Upper lobe of right lung (tissue), 1 donor: ENCODE measurements around the gene NKD1. TPM values are rescaled to one million over a fixed set of nuclear protein-coding genes. Genes with fewer than 3 reads are reported as not detected.

Experiments used
- ATAC-seq: fragments of 200-7000 bp; cut with Tn5 transposase; one replicate; pipeline ENCODE4 v1.9.1; 2020; ENCODE audit warnings: mild to moderate bottlenecking, moderate library complexity
- DNase-seq: peaks from one replicate; pipeline ENCODE4 v3.0.0-alpha.2; 2020
- H3K27ac ChIP-seq: fragments of 200-600 bp; one replicate; pipeline ENCODE4 v1.8.0; 2022
- H3K27me3 ChIP-seq: fragments of 200-600 bp; one replicate; pipeline ENCODE4 v1.8.0; 2022; ENCODE audit warnings: mild to moderate bottlenecking
- H3K36me3 ChIP-seq: fragments of 200-600 bp; one replicate; pipeline ENCODE4 v1.8.0; 2022
- H3K4me1 ChIP-seq: fragments of 200-600 bp; one replicate; pipeline ENCODE4 v1.8.0; 2022
- H3K4me3 ChIP-seq: fragments of 200-600 bp; one replicate; pipeline ENCODE4 v1.8.0; 2022; ENCODE audit warnings: mild to moderate bottlenecking
- H3K9me3 ChIP-seq: fragments of 200-600 bp; one replicate; pipeline ENCODE4 v1.8.0; 2022
- intact Hi-C: fragments of 100-400 bp; cut with DNase I; formaldehyde crosslinking; loops from one replicate; pipeline ENCODE4 v1.11.0; 2022
- total RNA-seq: library from RNA; stranded (reverse); fragmentation: NEBNext Ultra II Directional; extraction: Animal tissue kit (Norgen Biotek cat#: 25700); gene quantifications from one replicate; pipeline ENCODE4 v1.2.1, GENCODE V29; 2021
- TF ChIP-seq, protein P1 (sequence below): fragments of 200-600 bp; IDR thresholded peaks from one replicate; pipeline ENCODE4 v1.8.0; 2022; ENCODE audit warnings: antibody characterized with exemption
- donor health status: DM: no; HTN: yes; CAD: no; lungs with severe emphysema.

The NKD1 gene
- total RNA-seq, 1 donor from 2014 or later, result 47.2 TPM

DNA sequence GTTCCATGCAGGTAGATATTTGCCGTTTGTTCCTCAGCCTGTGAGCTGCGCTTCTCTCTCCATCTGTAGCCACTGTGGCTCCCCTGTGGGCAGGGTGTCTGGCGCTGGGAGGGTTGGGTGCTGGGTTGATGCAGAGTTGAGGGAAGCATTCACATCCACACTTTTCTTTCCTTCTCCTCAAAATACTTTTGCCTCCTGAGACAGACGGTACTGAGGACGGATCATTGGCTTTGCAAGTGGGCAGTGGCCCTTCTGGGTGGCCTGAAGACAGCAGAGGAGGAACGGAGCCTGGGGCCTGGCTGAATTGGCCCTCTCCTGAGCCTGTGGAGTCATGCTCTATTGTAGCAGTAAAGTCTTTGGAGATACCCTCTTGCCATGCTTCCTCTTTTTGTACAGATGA lies 43.0 kb downstream of the NKD1 start:
- TF ChIP-seq, protein P1, sequence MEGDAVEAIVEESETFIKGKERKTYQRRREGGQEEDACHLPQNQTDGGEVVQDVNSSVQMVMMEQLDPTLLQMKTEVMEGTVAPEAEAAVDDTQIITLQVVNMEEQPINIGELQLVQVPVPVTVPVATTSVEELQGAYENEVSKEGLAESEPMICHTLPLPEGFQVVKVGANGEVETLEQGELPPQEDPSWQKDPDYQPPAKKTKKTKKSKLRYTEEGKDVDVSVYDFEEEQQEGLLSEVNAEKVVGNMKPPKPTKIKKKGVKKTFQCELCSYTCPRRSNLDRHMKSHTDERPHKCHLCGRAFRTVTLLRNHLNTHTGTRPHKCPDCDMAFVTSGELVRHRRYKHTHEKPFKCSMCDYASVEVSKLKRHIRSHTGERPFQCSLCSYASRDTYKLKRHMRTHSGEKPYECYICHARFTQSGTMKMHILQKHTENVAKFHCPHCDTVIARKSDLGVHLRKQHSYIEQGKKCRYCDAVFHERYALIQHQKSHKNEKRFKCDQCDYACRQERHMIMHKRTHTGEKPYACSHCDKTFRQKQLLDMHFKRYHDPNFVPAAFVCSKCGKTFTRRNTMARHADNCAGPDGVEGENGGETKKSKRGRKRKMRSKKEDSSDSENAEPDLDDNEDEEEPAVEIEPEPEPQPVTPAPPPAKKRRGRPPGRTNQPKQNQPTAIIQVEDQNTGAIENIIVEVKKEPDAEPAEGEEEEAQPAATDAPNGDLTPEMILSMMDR, result no peak
- Histone ChIP-seq H3K4me1 (peaks cover 10% of the 10 kb centered on the region), H3K27me3 (no peaks in the 10 kb centered on the region), H3K27ac (no peak overlapping the region), H3K9me3 (no peaks in the 10 kb centered on the region), H3K36me3 (no peaks in the 10 kb centered on the region), H3K4me3 (no peak overlapping the region)
- DNase-seq (no peak), ATAC-seq (no peak)
- intact Hi-C loops, result no loop called here

DNA sequence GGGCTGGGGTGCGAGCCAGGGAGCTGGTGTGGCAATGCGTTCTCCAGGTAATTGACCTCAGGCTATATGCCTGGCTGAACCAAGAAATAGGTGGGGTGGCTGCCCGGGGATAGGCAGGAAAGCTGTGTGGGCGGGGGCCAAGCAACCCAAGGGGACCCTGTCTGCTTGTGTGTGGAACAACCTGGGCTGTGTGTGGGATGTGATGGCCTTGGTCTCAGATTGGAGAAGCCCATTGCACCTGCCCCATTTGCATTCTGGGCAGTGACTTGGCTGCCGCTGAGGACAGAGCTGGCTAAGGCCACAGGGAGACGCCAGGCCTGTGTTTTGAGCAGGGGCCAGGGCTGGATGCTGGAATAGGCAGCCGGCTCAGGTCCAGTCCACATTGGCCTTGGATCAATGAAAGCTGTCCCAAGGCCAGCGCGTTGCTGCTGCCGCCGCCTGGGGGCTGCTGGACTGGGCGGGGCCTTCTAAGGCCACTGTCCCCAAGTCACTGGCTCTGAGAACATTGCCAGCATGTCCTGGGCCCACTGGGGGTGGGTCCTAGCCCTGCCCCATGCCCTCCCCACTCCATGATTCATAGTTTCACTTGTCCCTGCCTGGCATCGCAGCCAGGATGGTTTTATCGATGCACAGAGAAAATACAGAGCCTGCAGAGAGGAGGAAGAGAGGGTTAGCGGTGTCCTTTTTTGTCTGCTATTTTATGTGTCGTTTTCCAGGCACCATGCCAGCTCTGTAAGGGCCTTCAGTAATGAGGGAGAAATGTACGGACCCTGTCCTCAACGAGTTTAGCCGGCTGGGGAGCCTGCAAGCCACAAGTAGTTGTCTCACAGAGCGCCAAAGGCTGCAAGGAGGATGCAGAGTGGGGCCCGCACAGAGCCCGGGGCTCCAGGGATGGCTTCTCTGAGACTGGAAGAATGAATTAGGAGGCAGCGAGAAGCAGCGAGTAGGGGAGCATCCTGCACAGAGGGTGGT lies 43.9 kb downstream of the NKD1 start:
- DNase-seq (no peak), ATAC-seq (peak; percentile 37)
- TF ChIP-seq, protein P1, result peak; percentile 6
- Histone ChIP-seq H3K9me3 (no peaks in the 10 kb centered on the region), H3K36me3 (no peaks in the 10 kb centered on the region), H3K4me1 (peaks cover 9% of the 10 kb centered on the region), H3K4me3 (no peak overlapping the region), H3K27ac (no peak overlapping the region), H3K27me3 (no peaks in the 10 kb centered on the region)
- intact Hi-C loops, result no loop called here

DNA sequence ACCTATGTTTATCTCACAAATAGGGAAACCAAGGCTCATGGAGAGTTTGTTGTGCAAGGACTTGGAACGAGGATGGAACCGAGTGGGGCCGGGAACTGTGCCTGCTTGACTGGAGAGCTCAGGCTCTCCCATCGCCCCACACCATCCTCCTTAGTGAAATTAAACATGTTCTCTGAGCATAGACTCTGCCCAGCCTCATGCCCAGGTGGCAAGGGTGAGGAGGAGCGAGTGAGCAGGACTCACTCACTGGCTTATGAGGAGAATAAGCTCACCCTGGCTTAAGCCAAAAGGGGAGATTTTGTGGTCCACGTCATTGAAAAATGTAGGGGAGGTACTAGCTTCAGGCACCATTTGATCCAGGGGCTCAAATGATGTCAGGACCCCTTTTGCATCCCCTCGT lies 44.8 kb downstream of the NKD1 start:
- no peak overlapping the region for H3K27ac ChIP-seq
- H3K4me1 ChIP-seq, result peaks cover 14% of the 10 kb centered on the region
- no peak for ATAC-seq
- TF ChIP-seq, protein P1, result no peak
- intact Hi-C loops, result no loop called here
- no peaks in the 10 kb centered on the region for H3K27me3 ChIP-seq
- no peaks in the 10 kb centered on the region for H3K36me3 ChIP-seq
- no peak for DNase-seq
- no peaks in the 10 kb centered on the region for H3K9me3 ChIP-seq
- H3K4me3 ChIP-seq, result no peak overlapping the region

DNA sequence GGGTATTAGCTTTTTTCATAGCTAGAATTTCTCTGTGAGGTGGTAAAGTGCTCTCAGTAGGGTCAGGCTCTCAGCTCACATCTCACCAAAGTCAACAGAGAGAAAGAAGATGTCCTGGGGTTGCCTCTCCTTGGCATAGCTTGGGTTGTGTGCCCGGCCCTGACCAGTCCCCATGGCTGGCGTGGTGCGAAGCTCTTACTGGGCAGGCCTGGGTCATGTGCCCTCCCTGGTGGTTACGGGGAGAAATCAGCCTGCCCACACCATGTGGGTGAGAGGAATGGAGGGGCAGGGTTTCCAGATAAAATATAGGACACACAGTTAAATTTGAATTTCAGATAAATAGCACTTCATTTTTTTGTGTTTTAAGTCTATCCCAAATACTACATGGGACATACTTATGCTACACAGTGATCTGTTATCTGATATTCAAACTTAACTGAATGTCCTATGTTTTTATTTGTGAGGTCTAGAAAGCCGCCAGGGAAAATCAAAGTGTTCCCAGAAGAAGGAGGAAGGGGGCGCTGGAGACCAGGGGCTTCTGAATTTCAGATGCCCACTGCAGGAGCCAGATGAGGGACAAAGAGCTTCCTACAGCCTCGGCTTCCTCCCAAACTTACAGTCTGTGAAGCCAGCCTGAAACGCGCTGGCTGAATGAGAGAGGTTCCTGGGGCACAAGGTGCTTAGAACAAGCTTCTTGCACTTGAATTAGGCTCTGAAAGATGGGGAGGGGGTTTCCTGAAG lies 45.4 kb downstream of the NKD1 start:
- Histone ChIP-seq H3K27me3 (no peaks in the 10 kb centered on the region), H3K9me3 (no peaks in the 10 kb centered on the region), H3K27ac (no peak overlapping the region), H3K4me1 (peaks cover 14% of the 10 kb centered on the region), H3K36me3 (no peaks in the 10 kb centered on the region), H3K4me3 (no peak overlapping the region)
- no peak for DNase-seq
- TF ChIP-seq, protein P1, result no peak
- intact Hi-C loops, result no loop called here
- ATAC-seq, result no peak

DNA sequence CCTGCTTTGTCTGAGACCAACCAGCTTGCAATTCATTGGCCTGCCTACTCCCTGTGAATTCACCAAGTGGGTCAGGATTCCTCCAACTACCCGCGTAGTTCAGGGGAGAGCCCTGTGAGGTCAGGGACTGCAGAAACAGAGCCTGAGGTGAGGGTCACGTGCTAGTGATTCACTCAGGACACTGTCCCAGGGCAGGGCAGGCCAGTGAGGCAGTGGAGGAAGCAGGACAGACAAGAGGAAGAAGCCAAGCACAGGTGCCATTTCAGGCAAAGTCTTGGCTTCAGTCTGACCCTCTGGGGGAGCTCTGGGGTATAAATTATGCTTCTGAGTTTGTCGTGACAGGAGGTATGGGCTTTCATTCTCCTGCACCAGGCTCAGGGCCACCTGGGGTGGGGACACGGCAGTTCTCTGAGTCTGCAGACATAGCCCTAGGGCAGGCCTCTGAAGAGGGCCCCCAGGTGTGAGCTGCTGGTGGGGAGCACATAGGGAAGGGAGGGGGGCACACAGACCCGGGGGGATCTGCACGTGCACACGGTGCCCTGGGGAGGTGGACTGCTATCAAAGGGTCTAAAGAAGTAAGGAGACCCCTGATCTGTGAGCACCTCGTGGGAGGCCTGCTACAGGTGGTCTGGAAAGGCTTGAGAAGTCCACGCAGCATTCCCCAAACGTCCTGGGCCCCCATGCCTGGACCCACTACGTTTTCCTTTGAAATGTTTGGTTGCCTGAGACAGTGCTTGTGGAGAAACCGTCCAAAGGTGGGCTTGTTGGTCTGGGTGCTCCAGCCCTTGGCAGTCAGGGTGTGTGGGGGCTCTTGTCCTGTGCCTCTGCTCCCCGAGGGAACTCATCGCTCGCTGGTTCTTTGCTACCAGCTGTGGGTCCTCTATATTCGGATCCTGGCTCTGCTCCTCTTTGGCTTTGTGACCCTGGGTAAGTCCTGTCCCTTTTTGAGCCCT lies 46.4 kb downstream of the NKD1 start:
- intact Hi-C loops, result no loop called here

More for the DNA sequence above, 46.4 kb downstream of the NKD1 start:
- Histone ChIP-seq H3K4me3 (no peak overlapping the region), H3K36me3 (no peaks in the 10 kb centered on the region), H3K9me3 (no peaks in the 10 kb centered on the region), H3K4me1 (peaks cover 14% of the 10 kb centered on the region), H3K27ac (no peak overlapping the region), H3K27me3 (no peaks in the 10 kb centered on the region)
- DNase-seq (no peak), ATAC-seq (no peak)
- TF ChIP-seq, protein P1, result no peak
